ENCODE results near the gene CPN2. TPM values are rescaled to one million over a fixed set of nuclear protein-coding genes. Genes with fewer than 3 reads are reported as not detected.

Gene CPN2
- total RNA-seq, 1 experiment from 2014 or later, result not detected

- H3K36me3 Mint-ChIP-seq (ENCODE audit: insufficient read depth, unreplicated experiment), result no peaks in the 10 kb centered on the region
- DNase-seq, result no peak
- H3K9me3 Mint-ChIP-seq (ENCODE audit: low read depth, unreplicated experiment), result no peaks in the 10 kb centered on the region
- peaks cover 16% of the 10 kb centered on the region for H3K27me3 Mint-ChIP-seq (ENCODE audit: unreplicated experiment)
- CTCF ChIA-PET, result no interaction called here
- no peak for TF ChIP-seq CTCF (IDR thresholded peaks at IDR 0.05; ENCODE audit: unreplicated experiment)
- H3K27ac Mint-ChIP-seq (ENCODE audit: unreplicated experiment), result no peak overlapping the region
- H3K4me3 Mint-ChIP-seq (ENCODE audit: low read depth, unreplicated experiment), result no peak overlapping the region
- no TSS peak for BruUV-seq (replicated peaks)
- H3K4me1 Mint-ChIP-seq (ENCODE audit: low read depth, unreplicated experiment), result no peaks in the 10 kb centered on the region
- intact Hi-C loops (cut with micrococcal nuclease; ENCODE audit: unreplicated experiment), result no loop called here
Measured at GRCh38 chr3:194351952-194352536, 916 bp upstream of the CPN2 start.

- H3K27ac Mint-ChIP-seq (ENCODE audit: unreplicated experiment), result no peak overlapping the region
- CTCF ChIA-PET, result interaction anchor here (0.6 to 1.5 kb wide), 7 partner anchors 17 to 685 kb away, joined by 3 to 5 read pairs (median 3); no protein-coding TSS in a partner anchor
- intact Hi-C loops (cut with micrococcal nuclease; ENCODE audit: unreplicated experiment), result no loop called here
- no peak for DNase-seq
- BruUV-seq (replicated peaks), result no TSS peak
- peaks cover 16% of the 10 kb centered on the region for H3K27me3 Mint-ChIP-seq (ENCODE audit: unreplicated experiment)
- TF ChIP-seq CTCF (IDR thresholded peaks at IDR 0.05; ENCODE audit: unreplicated experiment), result no peak
- H3K4me1 Mint-ChIP-seq (ENCODE audit: low read depth, unreplicated experiment), result no peaks in the 10 kb centered on the region
- H3K4me3 Mint-ChIP-seq (ENCODE audit: low read depth, unreplicated experiment), result no peak overlapping the region
- H3K36me3 Mint-ChIP-seq (ENCODE audit: insufficient read depth, unreplicated experiment), result peaks cover 2% of the 10 kb centered on the region
- no peaks in the 10 kb centered on the region for H3K9me3 Mint-ChIP-seq (ENCODE audit: low read depth, unreplicated experiment)
Measured at GRCh38 chr3:194350726-194351071, 429 bp downstream of the CPN2 start.

GRCh38 chr3:194348354-194348753 lies 2.8 kb downstream of the CPN2 start:
- intact Hi-C loops (cut with micrococcal nuclease; ENCODE audit: unreplicated experiment), result no loop called here
- BruUV-seq (replicated peaks), result no TSS peak
- CTCF ChIA-PET, result interaction anchor here (0.7 kb wide), 1 partner anchor 18 kb away, joined by 4 read pairs; no protein-coding TSS in a partner anchor

GRCh38 chr3:194346621-194347020 lies 4.5 kb downstream of the CPN2 start:
- intact Hi-C loops (cut with micrococcal nuclease; ENCODE audit: unreplicated experiment), result no loop called here
- peaks cover 4% of the 10 kb centered on the region for H3K36me3 Mint-ChIP-seq (ENCODE audit: insufficient read depth, unreplicated experiment)
- peaks cover 7% of the 10 kb centered on the region for H3K4me1 Mint-ChIP-seq (ENCODE audit: low read depth, unreplicated experiment)
- H3K27ac Mint-ChIP-seq (ENCODE audit: unreplicated experiment), result no peak overlapping the region
- DNase-seq, result no peak
- CTCF ChIA-PET, result interaction anchor here (0.7 to 1.5 kb wide), 5 partner anchors 9 to 685 kb away, joined by 3 to 5 read pairs (median 3); no protein-coding TSS in a partner anchor
- H3K9me3 Mint-ChIP-seq (ENCODE audit: low read depth, unreplicated experiment), result no peaks in the 10 kb centered on the region
- no TSS peak for BruUV-seq (replicated peaks)
- H3K4me3 Mint-ChIP-seq (ENCODE audit: low read depth, unreplicated experiment), result no peak overlapping the region
- H3K27me3 Mint-ChIP-seq (ENCODE audit: unreplicated experiment), result peaks cover 33% of the 10 kb centered on the region
- TF ChIP-seq CTCF (IDR thresholded peaks at IDR 0.05; ENCODE audit: unreplicated experiment), result no peak

More at GRCh38 chr3:194348354-194348753, 2.8 kb downstream of the CPN2 start:
- Mint-ChIP-seq H3K9me3 (ENCODE audit: low read depth, unreplicated experiment) (no peaks in the 10 kb centered on the region), H3K27me3 (ENCODE audit: unreplicated experiment) (peaks cover 22% of the 10 kb centered on the region), H3K4me1 (ENCODE audit: low read depth, unreplicated experiment) (peaks cover 7% of the 10 kb centered on the region), H3K4me3 (ENCODE audit: low read depth, unreplicated experiment) (no peak overlapping the region), H3K36me3 (ENCODE audit: insufficient read depth, unreplicated experiment) (peaks cover 4% of the 10 kb centered on the region), H3K27ac (ENCODE audit: unreplicated experiment) (no peak overlapping the region)
- no peak for TF ChIP-seq CTCF (IDR thresholded peaks at IDR 0.05; ENCODE audit: unreplicated experiment)
- no peak for DNase-seq

All from Calu3 (cell line).